Stomach (tissue), 9 donors: ENCODE results near the gene EDEM1. TPM values are rescaled to one million over a fixed set of nuclear protein-coding genes. Genes with fewer than 3 reads are reported as not detected.

ENCODE experiments used
- DNase-seq, 2 donors: peaks; one replicate each; pipeline versions ENCODE4 v3.0.0 to v3.0.0-alpha.2; 2013 to 2019
- H3K27ac ChIP-seq, 5 donors: fragments of 200-600 bp in 4 of 5; sonication (generic) in 4 of 5; one replicate each; pipeline ENCODE4 v1.5.1; 2013 to 2019; ENCODE audit warnings: mild to moderate bottlenecking in 1 of 5, moderate library complexity in 1 of 5
- H3K27me3 ChIP-seq, 3 donors: fragments of 200-600 bp; sonication (generic); one replicate each; pipeline ENCODE4 v1.5.1; 2017 to 2019; ENCODE audit warnings: mixed run types in 1 of 3
- H3K36me3 ChIP-seq, 4 donors: fragments of 200-600 bp; sonication (generic); 1 replicate in 3 of 4; 2 replicates in 1 of 4; pipeline ENCODE4 v1.5.1; 2016 to 2019
- H3K4me1 ChIP-seq, 4 donors: fragments of 200-600 bp; sonication (generic); one replicate each; pipeline ENCODE4 v1.5.1; 2016 to 2019
- H3K4me3 ChIP-seq, 4 donors: fragments of 200-600 bp; sonication (generic) in 3 of 4; one replicate each; pipeline ENCODE4 v1.5.1; 2016 to 2019; ENCODE audit warnings: mild to moderate bottlenecking in 1 of 4
- H3K9me3 ChIP-seq, 4 donors: fragments of 200-600 bp; sonication (generic); one replicate each; pipeline ENCODE4 v1.5.1; 2016 to 2019
- EP300 ChIP-seq: sonication (generic); formaldehyde crosslinking; IDR thresholded peaks from one replicate; pipeline ENCODE4 v1.6.1; 2017; ENCODE audit warnings: antibody characterized with exemption
- POLR2A ChIP-seq, 4 donors: fragments of 450-650 bp; IDR thresholded peaks; one replicate each; pipeline ENCODE4 v1.6.1; 2016; ENCODE audit warnings: antibody characterized with exemption in 4 of 4, control low read depth in 2 of 4, mild to moderate bottlenecking in 1 of 4, moderate library complexity in 1 of 4
- POLR2AphosphoS5 ChIP-seq, 3 donors: sonication (generic); formaldehyde crosslinking; IDR thresholded peaks; one replicate each; pipeline ENCODE4 v1.6.1; 2016; ENCODE audit warnings: antibody characterized with exemption in 3 of 3
- WGBS, 5 donors: extraction: QIAGEN DNeasy Blood & Tissue Kit in 3 of 5; methylation state at CpG; one replicate each; pipeline versions ENCODE4 v1.1.5 to v1.1.7; 2013 to 2018; 5-methylcytosine and 5-hydroxymethylcytosine counted together
- intact Hi-C: fragments of 100-400 bp; cut with DNase I; formaldehyde crosslinking; loops from one replicate; pipeline ENCODE4 v1.15.1; 2023; ENCODE audit warnings: low total_unique reads
- polyA plus RNA-seq, 3 donors: library from polyadenylated mRNA; stranded (reverse); fragments of 200-250 nt; gene quantifications; one replicate each; pipeline ENCODE4 v1.2.3, GENCODE V29; 2013
- total RNA-seq, 5 donors: library from RNA; depleted of rRNA; stranded (reverse); fragments of >200 nt; gene quantifications; one replicate each; pipeline versions ENCODE4 v1.1.0 to v1.2.3, GENCODE V29; 2014 to 2016
- TF ChIP-seq, protein P1 (sequence below), 7 experiments: fragments of 450-650 bp in 4 of 7; fragments of 200-600 bp in 3 of 7; sonication (generic) in 3 of 7; IDR thresholded peaks; one replicate each; pipeline ENCODE4 v1.5.1; 2016 to 2019; ENCODE audit warnings: antibody characterized with exemption in 7 of 7, control low read depth in 2 of 7, mild to moderate bottlenecking in 1 of 7
- donor health status: healthy with polysubstance abuse.
- donor health status: Bipolar disorder and iron deficiency.
- donor health status: healthy.

The EDEM1 gene
- total and polyA plus RNA-seq, 8 donors = 5.3 to 160 (median 30.5) TPM

- intact Hi-C loops = no loop called here
- H3K27me3 ChIP-seq = no peaks in the 10 kb centered on the region
- H3K4me3 ChIP-seq = no peak overlapping the region
- no peak overlapping the region for H3K27ac ChIP-seq
- DNase-seq = no peak
- peaks cover 0 to 48% (median 28%) of the 10 kb centered on the region in 4 donors for H3K4me1 ChIP-seq
- H3K9me3 ChIP-seq = no peaks in the 10 kb centered on the region
- WGBS, 5 donors = 86 to 96% (median 91%) methylated on average over 7 of the region's 7 CpGs
- TF ChIP-seq, protein P1, sequence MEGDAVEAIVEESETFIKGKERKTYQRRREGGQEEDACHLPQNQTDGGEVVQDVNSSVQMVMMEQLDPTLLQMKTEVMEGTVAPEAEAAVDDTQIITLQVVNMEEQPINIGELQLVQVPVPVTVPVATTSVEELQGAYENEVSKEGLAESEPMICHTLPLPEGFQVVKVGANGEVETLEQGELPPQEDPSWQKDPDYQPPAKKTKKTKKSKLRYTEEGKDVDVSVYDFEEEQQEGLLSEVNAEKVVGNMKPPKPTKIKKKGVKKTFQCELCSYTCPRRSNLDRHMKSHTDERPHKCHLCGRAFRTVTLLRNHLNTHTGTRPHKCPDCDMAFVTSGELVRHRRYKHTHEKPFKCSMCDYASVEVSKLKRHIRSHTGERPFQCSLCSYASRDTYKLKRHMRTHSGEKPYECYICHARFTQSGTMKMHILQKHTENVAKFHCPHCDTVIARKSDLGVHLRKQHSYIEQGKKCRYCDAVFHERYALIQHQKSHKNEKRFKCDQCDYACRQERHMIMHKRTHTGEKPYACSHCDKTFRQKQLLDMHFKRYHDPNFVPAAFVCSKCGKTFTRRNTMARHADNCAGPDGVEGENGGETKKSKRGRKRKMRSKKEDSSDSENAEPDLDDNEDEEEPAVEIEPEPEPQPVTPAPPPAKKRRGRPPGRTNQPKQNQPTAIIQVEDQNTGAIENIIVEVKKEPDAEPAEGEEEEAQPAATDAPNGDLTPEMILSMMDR (IDR thresholded peaks at IDR 0.05) = no peak
- no peak for TF ChIP-seq POLR2AphosphoS5 (IDR thresholded peaks at IDR 0.05)
- TF ChIP-seq EP300 = no peak
- no peak for TF ChIP-seq POLR2A (IDR thresholded peaks at IDR 0.05)
- H3K36me3 ChIP-seq = peaks cover 0 to 4% (median 0%) of the 10 kb centered on the region in 4 donors
These were observed 38.1 kb upstream of the EDEM1 start for GRCh38 chr3:5149306-5149880.

DNA sequence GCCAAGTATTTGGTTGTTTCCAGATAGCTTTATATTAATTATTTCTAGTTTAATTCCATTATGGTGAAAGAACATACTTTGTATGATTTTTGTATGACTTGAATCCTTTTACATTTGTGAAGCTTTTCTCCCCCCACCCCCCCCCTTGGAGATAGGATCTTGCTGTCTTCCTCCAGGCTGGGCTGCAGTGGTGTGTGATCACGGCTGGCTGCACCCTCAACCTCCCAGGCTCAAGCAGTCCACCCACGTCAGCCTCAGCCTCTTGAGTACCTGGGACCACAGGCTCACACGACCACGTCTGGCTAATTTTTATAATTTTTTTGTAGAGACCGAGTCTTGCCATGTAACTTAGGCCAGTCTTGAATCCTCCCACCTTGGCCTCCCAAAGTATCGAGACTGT lies 35.9 kb upstream of the EDEM1 start:
- 93 to 96% (median 96%) methylated on average over 6 of the region's 6 CpGs for whole genome bisulfite sequencing, 5 donors
- Histone ChIP-seq H3K36me3 (peaks cover 0 to 4% (median 0%) of the 10 kb centered on the region in 4 donors), H3K4me1 (peaks cover 0 to 29% (median 13%) of the 10 kb centered on the region in 4 donors), H3K9me3 (no peaks in the 10 kb centered on the region), H3K27ac (no peak overlapping the region), H3K27me3 (no peaks in the 10 kb centered on the region), H3K4me3 (no peak overlapping the region)
- TF ChIP-seq POLR2A (IDR thresholded peaks at IDR 0.05) (no peak), EP300 (no peak), POLR2AphosphoS5 (IDR thresholded peaks at IDR 0.05) (no peak)
- TF ChIP-seq, protein P1 (IDR thresholded peaks at IDR 0.05) = no peak
- intact Hi-C loops = no loop called here
- DNase-seq = no peak

GRCh38 chr3:5153074-5153473 lies 34.4 kb upstream of the EDEM1 start:
- Histone ChIP-seq H3K4me3 (no peak overlapping the region), H3K36me3 (peaks cover 0 to 4% (median 0%) of the 10 kb centered on the region in 4 donors), H3K4me1 (peaks cover 0 to 39% (median 17%) of the 10 kb centered on the region in 4 donors), H3K27me3 (no peaks in the 10 kb centered on the region), H3K9me3 (no peaks in the 10 kb centered on the region), H3K27ac (no peak overlapping the region)
- intact Hi-C loops = no loop called here
- no peak for DNase-seq
- WGBS, 5 donors = 78 to 87% (median 84%) methylated on average over 4 of the region's 4 CpGs
- TF ChIP-seq EP300 = no peak
- no peak for TF ChIP-seq POLR2A (IDR thresholded peaks at IDR 0.05)
- TF ChIP-seq POLR2AphosphoS5 (IDR thresholded peaks at IDR 0.05) = no peak
- TF ChIP-seq, protein P1 (IDR thresholded peaks at IDR 0.05) = no peak

- H3K27ac ChIP-seq = no peak overlapping the region
- no peaks in the 10 kb centered on the region for H3K9me3 ChIP-seq
- H3K27me3 ChIP-seq = no peaks in the 10 kb centered on the region
- peaks cover 0 to 20% (median 9%) of the 10 kb centered on the region in 4 donors for H3K4me1 ChIP-seq
- intact Hi-C loops = no loop called here
- TF ChIP-seq EP300 (no peak), POLR2AphosphoS5 (IDR thresholded peaks at IDR 0.05) (no peak), POLR2A (IDR thresholded peaks at IDR 0.05) (no peak)
- TF ChIP-seq, protein P1 (IDR thresholded peaks at IDR 0.05) = no peak
- H3K4me3 ChIP-seq = no peak overlapping the region
- DNase-seq = no peak
- no peaks in the 10 kb centered on the region for H3K36me3 ChIP-seq
These were observed 32.3 kb upstream of the EDEM1 start for GRCh38 chr3:5155241-5155640.
